Type B pancreatic cell (in vitro differentiated cells): ENCODE results near the gene PER3. TPM values are rescaled to one million over a fixed set of nuclear protein-coding genes. Genes with fewer than 3 reads are reported as not detected.

Experiments
- DNase-seq: peaks from one replicate; pipeline ENCODE4 v3.0.0; 2021; ENCODE audit warnings: mixed read lengths; ENCODE audit not compliant: unreplicated experiment; ENCODE audit errors: extremely low spot score
- H3K27ac Mint-ChIP-seq: 2 replicates; pipeline ENCODE4 v1.8.0; 2021; ENCODE audit warnings: mild to moderate bottlenecking, mixed read lengths
- H3K27me3 Mint-ChIP-seq: 2 replicates; pipeline ENCODE4 v1.8.0; 2021; ENCODE audit warnings: mixed read lengths
- H3K36me3 Mint-ChIP-seq: 2 replicates; pipeline ENCODE4 v1.8.0; 2021; ENCODE audit warnings: mixed read lengths
- H3K4me1 Mint-ChIP-seq: one replicate; pipeline ENCODE4 v1.8.0; 2021; ENCODE audit warnings: mixed read lengths; ENCODE audit not compliant: unreplicated experiment
- H3K4me3 Mint-ChIP-seq: 2 replicates; pipeline ENCODE4 v1.8.0; 2021; ENCODE audit warnings: mild to moderate bottlenecking, mixed read lengths
- H3K9me3 Mint-ChIP-seq: 2 replicates; pipeline ENCODE4 v1.8.0; 2021; ENCODE audit warnings: mixed read lengths
- CTCF ChIP-seq: fragments of 200-600 bp; sonication (generic); conservative IDR thresholded peaks from 2 replicates; pipeline ENCODE4 v1.5.0; 2021; ENCODE audit warnings: antibody characterized with exemption, mild to moderate bottlenecking
- total RNA-seq: library from RNA; stranded (reverse); gene quantifications from 2 replicates; pipeline ENCODE4 v1.2.1, GENCODE V29; 2021; ENCODE audit warnings: low replicate concordance

PER3 gene
- total RNA-seq, 1 donor from 2014 or later = 7.1 TPM

GRCh38 chr1:7893529-7894180 is 109.6 kb downstream of the PER3 start:
- Mint-ChIP-seq H3K4me1 (no peaks in the 10 kb centered on the region), H3K9me3 (no peaks in the 10 kb centered on the region), H3K27me3 (peaks cover 6% of the 10 kb centered on the region), H3K27ac (no peak overlapping the region), H3K36me3 (no peaks in the 10 kb centered on the region), H3K4me3 (no peak overlapping the region)
- no peak for DNase-seq
- no peak for TF ChIP-seq CTCF

Other genes starting within 250 kb of the PER3 start
- 82.4 and 94.8 TPM in 2 replicates for gene VAMP3, start 13.0 kb upstream of the PER3 start, total RNA-seq
- not detected in 2 replicates for gene UTS2, start 68.8 kb downstream of the PER3 start, total RNA-seq
- 0.39 and 3.8 TPM in 2 replicates for gene TNFRSF9, start 156.5 kb downstream of the PER3 start, total RNA-seq
- gene PARK7, start 177.4 kb downstream of the PER3 start, total RNA-seq = 206 and 279 TPM in 2 replicates
- 83.3 and 104 TPM in 2 replicates for gene ERRFI1, start 242.0 kb downstream of the PER3 start, total RNA-seq